ENCODE measurements around the gene CCDC88C. TPM values are rescaled to one million over a fixed set of nuclear protein-coding genes. Genes with fewer than 3 reads are reported as not detected.

CCDC88C gene
- total and polyA plus RNA-seq, 8 donors, result 26.2 to 41.8 (median 31.6) TPM

DNA sequence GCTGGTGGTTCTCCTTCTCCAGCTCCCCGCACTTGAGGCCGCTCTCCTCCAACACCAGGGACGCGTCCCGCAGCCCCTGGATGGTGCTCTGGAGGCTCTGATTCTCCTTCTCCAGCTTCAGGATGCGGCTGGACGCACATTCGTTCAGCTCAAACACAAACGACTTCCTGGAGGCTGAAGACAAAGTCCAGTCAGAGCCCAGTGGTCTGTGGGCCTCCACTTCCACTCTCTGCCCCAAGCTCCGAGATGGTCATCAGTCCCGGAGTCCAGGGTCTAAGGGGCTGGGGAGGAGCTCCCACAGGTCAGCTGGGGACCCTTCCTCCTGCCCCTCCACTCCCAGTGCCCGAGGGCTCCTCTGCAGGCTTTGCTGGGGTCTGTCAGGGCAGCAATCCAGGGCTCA lies 96.5 kb downstream of the CCDC88C start:
- ATAC-seq, result no peak
- H3K4me1 ChIP-seq, result peaks cover 34 to 61% of the 10 kb centered on the region in 2 donors
- no peak overlapping the region for H3K4me3 ChIP-seq
- no peaks in the 10 kb centered on the region for H3K9me3 ChIP-seq
- no peaks in the 10 kb centered on the region for H3K27me3 ChIP-seq
- no peak for DNase-seq
- TF ChIP-seq CTCF (IDR thresholded peaks at IDR 0.05), result no peak
- H3K36me3 ChIP-seq, result peaks cover 0 to 30% of the 10 kb centered on the region in 2 donors
- no peak overlapping the region for H3K27ac ChIP-seq
- intact Hi-C loops (cut with DNase I), result loop anchor here (5.0 to 10.0 kb wide), 2 partner anchors 94 to 96 kb away; partner anchors contain the start of gene CCDC88C (in 2 of the 2)

GRCh38 chr14:91320266-91320665 lies 97.4 kb downstream of the CCDC88C start:
- ATAC-seq, result no peak
- intact Hi-C loops (cut with DNase I), result loop anchor here (5.0 to 10.0 kb wide), 2 partner anchors 95 to 97 kb away; partner anchors contain the start of gene CCDC88C (in 2 of the 2)
- Histone ChIP-seq H3K4me3 (no peak overlapping the region), H3K36me3 (peaks cover 0 to 28% of the 10 kb centered on the region in 2 donors), H3K9me3 (no peaks in the 10 kb centered on the region), H3K27me3 (no peaks in the 10 kb centered on the region), H3K4me1 (peaks cover 29 to 59% of the 10 kb centered on the region in 2 donors), H3K27ac (peak overlapping the region in 1 of 2 donors; percentile 18)
- no peak for DNase-seq
- no peak for TF ChIP-seq CTCF (IDR thresholded peaks at IDR 0.05)

DNA sequence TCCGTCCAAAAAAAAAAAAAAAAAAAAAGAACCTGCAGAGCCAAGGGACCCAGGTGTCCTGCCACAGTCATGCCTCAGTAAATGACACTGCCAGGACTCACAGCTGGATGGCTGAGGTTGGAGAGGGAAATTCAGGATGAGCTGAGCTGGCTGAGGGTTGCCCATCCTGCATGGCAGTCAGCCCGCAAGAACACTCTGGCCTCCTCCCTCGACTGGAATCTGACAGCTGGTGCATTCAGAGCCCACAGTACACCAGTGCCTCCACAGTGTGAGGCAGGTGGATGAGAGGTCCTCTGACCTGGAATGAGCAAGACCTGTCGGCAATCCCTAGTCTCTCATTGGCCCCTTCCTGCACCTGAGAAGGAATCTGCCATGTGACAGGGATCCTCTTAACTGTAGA lies 98.7 kb downstream of the CCDC88C start:
- no peaks in the 10 kb centered on the region for H3K9me3 ChIP-seq
- intact Hi-C loops (cut with DNase I), result no loop called here
- no peak overlapping the region for H3K4me3 ChIP-seq
- TF ChIP-seq CTCF (IDR thresholded peaks at IDR 0.05), result no peak
- DNase-seq (no peak), ATAC-seq (no peak)
- no peaks in the 10 kb centered on the region for H3K27me3 ChIP-seq
- H3K27ac ChIP-seq, result no peak overlapping the region
- H3K36me3 ChIP-seq, result peaks cover 0 to 40% of the 10 kb centered on the region in 2 donors
- H3K4me1 ChIP-seq, result peaks cover 18 to 45% of the 10 kb centered on the region in 2 donors

DNA sequence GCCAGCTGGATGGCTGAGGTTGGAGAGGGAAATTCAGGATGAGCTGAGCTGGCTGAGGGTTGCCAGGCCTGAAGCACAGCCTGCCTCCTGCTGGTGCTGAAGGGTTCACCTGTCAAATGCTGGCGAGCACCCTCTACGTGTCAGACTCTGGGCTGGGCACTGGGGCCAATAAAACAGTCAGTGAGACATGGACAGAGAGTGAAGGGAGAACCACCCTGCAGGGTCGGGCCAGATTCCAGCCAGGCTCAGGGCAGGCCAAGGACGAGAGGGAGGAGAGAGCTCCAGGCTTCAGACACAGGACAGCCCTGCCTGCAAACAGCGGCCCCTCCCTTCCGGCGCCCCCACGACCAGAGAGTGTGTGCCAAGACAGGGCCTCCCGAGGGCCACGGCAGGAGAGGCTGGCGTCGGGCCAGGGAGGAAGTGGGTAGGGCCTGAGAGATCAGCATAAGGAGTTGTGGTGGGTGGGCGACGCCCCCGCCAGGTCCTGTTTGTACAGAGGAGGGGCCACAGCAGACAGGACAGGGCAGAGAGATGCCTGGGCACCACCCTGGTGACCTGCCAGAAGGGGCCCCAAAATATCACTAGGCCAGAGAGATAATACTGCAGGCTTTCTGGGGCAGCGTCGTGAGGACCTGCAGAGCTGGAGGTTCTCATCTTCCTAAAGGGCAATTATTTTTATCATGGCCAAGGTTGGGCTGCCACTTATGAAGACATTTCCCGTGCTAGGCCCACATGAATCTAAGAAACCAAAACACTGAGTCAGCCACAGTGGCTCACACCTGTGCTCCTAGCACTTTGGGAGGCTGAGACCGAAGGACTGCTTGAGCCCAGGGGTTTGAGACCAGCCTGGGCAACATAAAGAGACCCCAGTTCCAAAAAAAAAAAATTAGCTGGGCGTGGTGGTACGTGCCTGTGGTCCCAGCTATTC lies 100.0 kb downstream of the CCDC88C start:
- no peak for TF ChIP-seq CTCF (IDR thresholded peaks at IDR 0.05)
- no peaks in the 10 kb centered on the region for H3K9me3 ChIP-seq
- H3K4me3 ChIP-seq, result no peak overlapping the region
- ATAC-seq (peak; percentile 80), DNase-seq (peak in 3 of 4 donors; percentile 47 to 93 (median 80))
- H3K27ac ChIP-seq, result peak overlapping the region; percentile 10 to 60
- no peaks in the 10 kb centered on the region for H3K27me3 ChIP-seq
- intact Hi-C loops (cut with DNase I), result no loop called here
- H3K36me3 ChIP-seq, result peaks cover 0 to 53% of the 10 kb centered on the region in 2 donors
- peaks cover 11 to 32% of the 10 kb centered on the region in 2 donors for H3K4me1 ChIP-seq

- peaks cover 0 to 60% of the 10 kb centered on the region in 2 donors for H3K36me3 ChIP-seq
- no peak for TF ChIP-seq CTCF (IDR thresholded peaks at IDR 0.05)
- H3K9me3 ChIP-seq, result no peaks in the 10 kb centered on the region
- H3K4me1 ChIP-seq, result peaks cover 11 to 30% of the 10 kb centered on the region in 2 donors
- ATAC-seq, result no peak
- no peaks in the 10 kb centered on the region for H3K27me3 ChIP-seq
- intact Hi-C loops (cut with DNase I), result no loop called here
- DNase-seq, result no peak
- peak overlapping the region; percentile 10 to 60 for H3K27ac ChIP-seq
- H3K4me3 ChIP-seq, result no peak overlapping the region
These were observed 100.9 kb downstream of the CCDC88C start for GRCh38 chr14:91316761-91317160.

All from left lung (tissue), 10 donors.